Left forelimb (tissue), 1 donor: Measurements from ENCODE around the gene CZIB.

Source experiments
- DNase-seq: peaks from one replicate; pipeline ENCODE4 v3.0.0-alpha.2; 2018; ENCODE audit warnings: low spot score

CZIB gene

GRCh38 chr1:53220171-53220961 is at the start of gene CZIB:
CZIB (minus strand) TSS chr1:53220634; CDS start chr1:53220575, 59 bp downstream.
- peak; percentile 97 for DNase-seq

DNA sequence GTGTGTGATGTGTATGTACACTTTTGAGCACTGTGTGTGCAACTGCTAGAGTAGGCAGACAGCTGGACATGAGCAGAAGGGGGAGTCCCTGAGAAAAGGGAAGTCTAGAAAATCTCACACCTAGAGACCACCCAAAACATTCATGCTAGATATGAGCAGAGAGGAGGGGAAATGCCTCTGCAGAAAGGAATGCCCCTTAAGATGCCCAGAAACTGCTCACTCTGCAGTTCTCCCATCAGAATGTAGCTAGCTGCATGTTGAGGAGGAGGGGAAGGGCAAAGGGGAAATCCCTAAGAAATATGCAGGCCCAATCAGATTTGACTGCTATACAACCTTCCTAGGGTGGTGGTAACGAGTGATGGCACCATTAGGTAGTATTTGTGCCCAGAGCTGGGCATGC is 49.7 kb upstream of the CZIB start:
- peak; percentile 22 for DNase-seq

GRCh38 chr1:53267761-53268160 is 47.3 kb upstream of the CZIB start:
- peak; percentile 37 for DNase-seq

- peak; percentile 56 for DNase-seq
Measured at GRCh38 chr1:53266038-53266437, 45.6 kb upstream of the CZIB start.

DNA sequence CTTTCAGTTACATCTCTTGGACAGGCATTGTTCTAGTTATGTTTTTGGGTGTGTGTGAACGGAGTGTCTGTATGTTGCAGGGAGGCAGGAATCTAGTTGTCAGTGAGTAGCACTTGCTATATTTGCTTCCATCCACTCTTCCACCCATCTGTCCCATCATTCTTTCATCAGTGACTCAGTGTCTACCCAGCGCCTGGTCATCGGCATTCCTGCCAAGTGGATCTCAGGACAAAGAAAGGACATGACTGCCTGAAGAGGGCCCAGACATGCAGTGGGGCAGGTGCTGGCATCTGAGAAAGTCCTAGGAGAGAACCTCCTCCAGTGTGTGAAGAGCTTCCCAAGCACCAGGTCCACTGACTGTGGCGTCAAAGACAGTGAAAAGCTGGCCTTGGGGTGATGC is 45.1 kb upstream of the CZIB start:
- no peak for DNase-seq

DNA sequence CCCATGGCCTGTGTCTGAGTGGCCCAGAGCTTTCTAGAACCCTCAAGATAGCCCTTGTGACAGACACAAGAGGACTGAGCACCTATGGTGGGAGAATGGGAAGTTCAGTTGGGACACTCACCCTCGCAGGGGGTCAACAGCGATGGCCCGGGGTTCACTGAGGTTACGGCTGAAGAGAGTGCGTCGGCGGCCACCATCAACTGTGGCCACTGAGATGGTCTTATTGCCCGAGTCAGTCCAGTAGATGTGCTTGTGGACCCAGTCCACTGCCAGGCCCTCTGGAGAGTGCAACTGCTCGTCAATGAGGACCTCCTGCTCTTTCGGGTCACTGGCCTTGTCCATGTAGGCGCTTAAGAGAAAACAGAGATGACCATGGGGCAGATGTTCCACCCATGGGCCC is 43.6 kb upstream of the CZIB start:
- no peak for DNase-seq

- no peak for DNase-seq
Measured at GRCh38 chr1:53262000-53262399, 41.6 kb upstream of the CZIB start.

GRCh38 chr1:53260631-53261247 is 40.3 kb upstream of the CZIB start:
- no peak for DNase-seq

- no peak for DNase-seq
Measured at GRCh38 chr1:53259932-53260331, 39.5 kb upstream of the CZIB start.

DNA sequence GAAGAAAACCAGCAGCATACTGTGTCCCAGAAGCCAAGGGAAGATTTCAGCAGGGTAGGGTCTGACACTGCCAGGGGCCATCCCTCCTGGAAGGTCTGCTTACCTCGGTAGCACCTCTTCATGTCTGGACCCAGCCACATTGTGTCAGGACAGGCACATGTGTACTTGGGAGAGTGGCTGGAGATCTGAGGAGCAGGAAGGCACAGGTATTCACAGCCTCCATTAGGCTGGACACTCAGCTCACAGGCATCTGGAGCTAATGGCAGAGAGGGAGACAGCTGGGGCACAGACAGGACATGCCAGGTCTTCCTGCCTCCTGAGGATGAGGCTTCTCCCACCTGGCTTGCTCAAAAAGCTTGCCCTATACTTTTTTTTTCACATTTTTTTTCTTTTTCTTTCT is 37.8 kb upstream of the CZIB start:
- no peak for DNase-seq

GRCh38 chr1:53257454-53258081 is 37.1 kb upstream of the CZIB start:
- no peak for DNase-seq

DNA sequence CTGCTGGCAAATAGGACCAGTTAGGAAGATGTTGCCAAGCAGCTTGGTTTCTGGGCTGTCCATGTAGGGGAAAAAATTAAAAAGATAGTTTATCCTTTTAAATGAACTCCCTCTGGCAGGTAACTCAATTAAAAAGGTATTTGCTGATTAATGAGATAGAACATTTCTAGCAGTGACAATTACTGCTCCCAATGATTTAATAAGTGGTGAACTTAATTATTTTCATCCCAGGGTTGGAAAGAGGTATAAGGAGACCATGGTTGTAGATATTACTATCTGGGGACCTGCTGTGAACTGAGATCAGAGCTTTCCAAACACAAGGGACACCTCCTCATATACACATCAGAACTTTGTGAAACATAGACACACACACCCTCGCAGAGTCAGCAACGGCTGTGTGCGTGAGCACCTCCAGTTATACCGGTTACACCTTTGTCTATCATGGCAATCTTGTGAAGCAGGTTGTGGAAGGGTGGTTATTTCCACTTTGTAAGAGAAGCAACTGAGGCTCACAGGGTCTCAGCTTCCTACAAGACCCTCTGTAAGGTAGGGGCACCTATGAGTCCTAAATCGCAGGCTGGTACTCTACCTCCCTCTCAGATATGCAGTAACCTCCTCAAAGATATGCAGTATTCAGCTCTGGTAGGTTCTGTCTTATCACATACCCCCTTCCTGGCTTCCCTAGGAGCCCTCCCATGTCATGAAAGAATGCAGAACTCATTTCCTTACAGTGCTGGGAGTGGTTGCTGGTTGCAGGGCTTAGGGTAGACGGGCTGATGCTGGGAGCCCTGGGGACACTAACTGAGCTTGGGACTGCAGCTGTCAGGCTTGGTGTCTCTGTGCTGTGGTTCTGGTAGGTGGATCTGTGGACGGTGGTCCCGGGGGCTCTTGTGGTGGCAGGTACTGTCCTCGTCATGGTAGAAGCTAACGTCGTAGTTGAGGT is 36.3 kb upstream of the CZIB start:
- DNase-seq: no peak

GRCh38 chr1:53255031-53255430 is 34.6 kb upstream of the CZIB start:
- DNase-seq: no peak

DNA sequence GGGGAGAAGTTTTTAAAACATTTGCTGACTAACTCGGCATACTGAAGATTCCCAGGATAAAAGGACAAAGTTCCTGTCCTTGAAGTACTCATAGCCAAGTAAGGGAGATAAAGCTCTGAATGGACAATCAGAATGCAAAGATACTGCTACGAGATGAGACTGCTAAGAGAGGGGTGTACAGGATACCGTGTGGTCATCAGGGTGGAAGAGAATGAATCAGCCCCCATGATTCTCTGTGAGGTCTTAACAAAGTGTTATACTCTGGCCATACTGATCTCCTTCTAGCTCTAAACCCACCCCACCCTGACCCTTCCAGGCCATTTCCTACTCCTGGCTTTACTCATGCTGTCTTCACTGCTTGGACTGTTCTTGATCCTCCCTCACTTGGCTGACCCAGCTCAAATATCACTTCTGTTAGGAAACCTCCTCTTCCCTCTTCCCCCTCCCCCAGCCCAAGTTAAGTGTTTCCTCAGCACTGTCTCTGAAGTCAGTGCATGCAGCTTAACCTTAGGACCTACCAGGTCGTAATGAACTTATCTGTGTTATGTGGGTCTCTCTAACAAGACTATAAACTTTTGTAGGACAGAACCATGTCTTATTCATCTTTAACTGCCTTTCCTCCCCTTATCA is 33.7 kb upstream of the CZIB start:
- no peak for DNase-seq

DNA sequence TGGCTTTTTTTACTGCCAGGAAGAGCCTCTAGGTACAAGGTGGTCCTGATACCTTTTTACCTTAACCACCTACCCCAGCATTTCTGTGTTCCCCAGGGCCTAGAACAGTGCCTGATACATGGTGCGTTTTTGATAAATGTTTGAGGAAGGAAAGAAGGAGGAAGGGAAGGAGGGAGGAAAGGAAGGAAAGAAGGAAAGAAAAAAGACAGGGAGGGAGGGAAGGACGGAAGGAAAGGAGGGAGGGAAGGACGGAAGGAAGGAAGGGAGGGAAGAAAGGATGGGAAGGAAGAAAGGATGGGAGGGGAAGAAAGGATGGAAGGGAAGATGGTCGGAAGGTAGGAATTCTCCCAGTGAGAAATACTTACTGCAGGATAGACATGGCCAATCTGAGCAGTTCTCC is 29.9 kb upstream of the CZIB start:
- no peak for DNase-seq

GRCh38 chr1:53249706-53250105 is 29.3 kb upstream of the CZIB start:
- DNase-seq: no peak

GRCh38 chr1:53246261-53247134 is 26.1 kb upstream of the CZIB start:
- no peak for DNase-seq

GRCh38 chr1:53244141-53244540 is 23.7 kb upstream of the CZIB start:
- DNase-seq: no peak

- no peak for DNase-seq
Measured at GRCh38 chr1:53242381-53242780, 21.9 kb upstream of the CZIB start.

GRCh38 chr1:53241828-53242227 is 21.4 kb upstream of the CZIB start:
- DNase-seq: no peak
